ENCODE data around the gene SIRPA.
"Not testable (repeated sequence)": the region's sequence is repeated elsewhere in the genome, so short reads cannot be mapped to it uniquely, and the experiment has no call there.

The SIRPA gene

DNA sequence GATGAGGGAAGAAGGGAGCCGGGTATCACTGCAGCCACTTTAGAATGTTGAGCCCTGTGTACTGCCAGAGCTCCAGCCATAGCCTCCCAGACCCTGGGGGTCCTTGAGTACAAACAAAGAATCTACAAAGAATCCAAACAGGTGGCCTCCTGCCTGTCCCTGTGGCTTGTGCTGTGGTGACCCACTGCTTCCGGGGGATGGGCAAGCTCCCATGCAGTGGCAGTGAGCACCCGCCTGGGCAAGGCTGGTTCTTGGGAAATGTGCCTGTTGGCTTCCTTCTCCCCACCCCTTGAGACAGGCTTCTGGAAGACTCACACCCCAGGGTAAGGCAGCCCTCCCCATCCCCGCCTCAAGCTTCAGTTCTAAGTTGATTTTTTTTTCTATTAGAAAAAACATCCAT is 13.9 kb downstream of the SIRPA start:
- DNase-seq = no peak

GRCh38 chr20:1911536-1911935 is 16.3 kb downstream of the SIRPA start:
- DNase-seq = no peak

GRCh38 chr20:1912053-1912452 is 16.8 kb downstream of the SIRPA start:
- DNase-seq = no peak

- DNase-seq = no peak
Observed at GRCh38 chr20:1912646-1913045, 17.4 kb downstream of the SIRPA start.

GRCh38 chr20:1915233-1915632 is 20.0 kb downstream of the SIRPA start:
- DNase-seq = not testable (repeated sequence)

- no peak for DNase-seq
Observed at GRCh38 chr20:1915725-1916124, 20.5 kb downstream of the SIRPA start.

DNA sequence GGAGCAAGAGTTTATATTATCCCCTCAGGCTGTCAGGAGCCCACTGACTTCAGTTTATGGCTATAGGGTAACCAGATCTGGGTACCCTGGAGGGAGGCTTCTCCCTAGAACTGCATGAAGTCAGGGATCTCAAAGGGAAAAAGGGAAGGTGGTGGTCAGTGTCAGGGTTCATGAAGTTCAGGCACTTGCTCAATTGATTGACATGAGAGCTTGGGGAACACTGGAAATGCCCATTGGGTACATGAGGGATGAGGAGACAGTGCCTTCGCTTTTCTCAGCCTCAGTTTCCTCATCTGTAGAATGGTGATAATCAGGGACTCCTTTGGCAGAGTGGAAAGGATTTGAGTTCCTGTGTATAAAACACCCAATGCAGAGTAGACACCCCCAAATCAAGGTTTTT is 22.6 kb downstream of the SIRPA start:
- DNase-seq = no peak

GRCh38 chr20:1918491-1919165 is 23.4 kb downstream of the SIRPA start:
- DNase-seq = no peak

GRCh38 chr20:1920252-1920651 is 25.0 kb downstream of the SIRPA start:
- DNase-seq = no peak

DNA sequence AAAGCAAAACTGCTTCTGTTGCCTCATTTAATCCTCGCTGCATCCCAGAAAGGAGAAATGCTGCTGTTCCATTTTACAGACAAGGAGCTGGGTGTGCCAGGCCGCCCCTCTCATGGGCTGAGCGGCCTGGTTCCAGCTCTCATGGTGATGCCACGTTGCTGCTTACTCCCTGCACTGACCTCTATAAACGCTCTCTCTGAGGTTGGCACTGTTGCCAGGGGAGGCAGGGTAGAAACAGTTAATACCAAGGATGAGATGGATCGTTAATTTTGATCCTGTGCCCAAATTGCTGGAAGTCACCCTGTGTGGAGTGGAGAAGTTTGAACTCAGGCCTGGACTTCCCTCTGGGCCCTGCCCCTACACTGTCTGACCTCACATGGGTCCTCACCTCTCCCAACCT is 25.6 kb downstream of the SIRPA start:
- DNase-seq = no peak

GRCh38 chr20:1921985-1922384 is 26.8 kb downstream of the SIRPA start:
- not testable (repeated sequence) for DNase-seq

GRCh38 chr20:1922786-1923185 is 27.6 kb downstream of the SIRPA start:
- DNase-seq = no peak

GRCh38 chr20:1924910-1925861 is 30.0 kb downstream of the SIRPA start:
- no peak for DNase-seq

- no peak for DNase-seq
Observed at GRCh38 chr20:1926237-1926636, 31.0 kb downstream of the SIRPA start.

GRCh38 chr20:1927217-1927616 is 32.0 kb downstream of the SIRPA start:
- DNase-seq = no peak

DNA sequence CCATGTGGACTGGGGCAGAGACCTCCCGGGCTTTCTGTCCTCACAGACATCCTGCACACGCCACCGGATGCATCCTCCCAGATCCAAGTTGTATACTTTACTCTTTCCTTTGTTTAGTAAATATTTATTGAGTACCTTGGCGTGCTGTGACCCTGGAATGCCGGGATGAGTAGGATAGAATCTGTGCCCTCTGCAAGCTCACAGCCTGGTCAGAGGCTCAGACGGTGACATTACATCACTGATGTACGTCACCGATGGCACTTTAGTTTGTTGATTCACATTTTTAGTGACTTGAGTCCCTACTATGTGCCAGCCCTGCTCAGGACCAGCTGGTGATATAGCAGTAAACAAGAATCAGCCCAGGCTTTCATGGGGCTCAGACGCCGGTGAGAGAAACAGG is 32.9 kb downstream of the SIRPA start:
- no peak for DNase-seq

GRCh38 chr20:1928782-1929181 is 33.6 kb downstream of the SIRPA start:
- DNase-seq = no peak

DNA sequence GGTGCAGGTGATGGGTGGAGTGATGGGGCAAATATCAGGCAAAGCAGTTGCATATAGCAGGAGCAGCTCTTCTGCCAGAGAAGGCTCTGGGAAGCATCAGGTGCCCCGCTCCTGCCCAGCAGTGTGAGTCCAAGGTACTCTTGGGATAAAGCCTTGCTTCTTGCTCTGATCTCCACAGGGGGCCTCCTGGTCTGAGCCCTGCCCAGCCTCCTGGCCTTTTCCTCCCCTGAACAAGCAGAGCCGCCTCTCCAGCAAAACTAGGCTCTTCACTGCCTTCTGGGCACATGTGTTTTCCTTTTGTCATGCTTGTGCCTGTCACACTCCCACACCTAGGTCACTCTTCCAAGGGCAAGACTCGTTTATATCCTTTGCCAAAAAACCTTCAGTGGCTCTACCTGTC is 34.3 kb downstream of the SIRPA start:
- DNase-seq = no peak

GRCh38 chr20:1930165-1930564 is 35.0 kb downstream of the SIRPA start:
- no peak for DNase-seq

DNA sequence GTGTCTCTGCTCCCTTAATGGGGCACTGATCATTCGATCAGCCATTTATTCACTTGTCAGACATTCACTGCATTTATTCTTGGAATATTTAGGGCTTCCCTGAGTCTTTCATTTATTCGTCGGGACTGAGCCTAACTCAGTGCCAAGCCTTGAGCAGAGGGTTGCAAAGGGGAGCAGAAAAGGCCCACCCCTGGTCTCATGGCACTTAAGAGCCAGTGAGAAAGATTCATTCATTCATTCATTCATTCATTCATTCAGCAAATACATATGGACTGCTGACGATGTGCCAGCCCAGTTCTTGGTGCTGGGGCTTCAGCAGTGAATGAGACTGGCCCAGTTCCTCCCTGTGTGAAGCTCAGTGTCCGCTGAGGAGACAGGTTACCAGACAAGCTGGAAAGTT is 36.6 kb downstream of the SIRPA start:
- DNase-seq = no peak

- DNase-seq = no peak
Observed at GRCh38 chr20:1932971-1933370, 37.8 kb downstream of the SIRPA start.

DNA sequence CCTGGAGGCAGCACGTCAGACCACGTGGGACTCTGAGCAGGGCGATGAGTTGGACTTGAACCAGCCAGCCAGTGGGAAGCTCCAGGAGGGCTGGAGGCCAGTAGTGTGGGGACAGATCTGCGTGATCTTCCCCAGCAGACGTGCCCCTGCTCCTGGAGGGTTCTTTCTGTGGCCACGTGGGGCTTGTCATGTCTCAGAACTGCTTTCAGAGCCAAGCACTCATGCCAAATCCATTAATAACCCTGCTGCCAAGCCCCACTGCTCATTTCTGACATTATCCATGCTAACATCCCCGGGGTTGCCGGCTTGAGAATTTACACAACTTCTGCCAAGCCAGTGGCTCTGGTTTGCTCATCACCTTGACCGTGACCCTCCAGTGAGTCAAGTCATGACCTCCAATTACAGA is 38.3 kb downstream of the SIRPA start:
- DNase-seq = no peak

- no peak for DNase-seq
Observed at GRCh38 chr20:1934156-1934555, 38.9 kb downstream of the SIRPA start.

Measured in stimulated activated CD4-positive, alpha-beta T cell treated with anti-CD3 and anti-CD28 coated beads, Interleukin-2, amount 100 ng/mL, for 24 hours (primary cell).